ENCODE results near the gene BBS12.

- TF ChIP-seq, protein P1, sequence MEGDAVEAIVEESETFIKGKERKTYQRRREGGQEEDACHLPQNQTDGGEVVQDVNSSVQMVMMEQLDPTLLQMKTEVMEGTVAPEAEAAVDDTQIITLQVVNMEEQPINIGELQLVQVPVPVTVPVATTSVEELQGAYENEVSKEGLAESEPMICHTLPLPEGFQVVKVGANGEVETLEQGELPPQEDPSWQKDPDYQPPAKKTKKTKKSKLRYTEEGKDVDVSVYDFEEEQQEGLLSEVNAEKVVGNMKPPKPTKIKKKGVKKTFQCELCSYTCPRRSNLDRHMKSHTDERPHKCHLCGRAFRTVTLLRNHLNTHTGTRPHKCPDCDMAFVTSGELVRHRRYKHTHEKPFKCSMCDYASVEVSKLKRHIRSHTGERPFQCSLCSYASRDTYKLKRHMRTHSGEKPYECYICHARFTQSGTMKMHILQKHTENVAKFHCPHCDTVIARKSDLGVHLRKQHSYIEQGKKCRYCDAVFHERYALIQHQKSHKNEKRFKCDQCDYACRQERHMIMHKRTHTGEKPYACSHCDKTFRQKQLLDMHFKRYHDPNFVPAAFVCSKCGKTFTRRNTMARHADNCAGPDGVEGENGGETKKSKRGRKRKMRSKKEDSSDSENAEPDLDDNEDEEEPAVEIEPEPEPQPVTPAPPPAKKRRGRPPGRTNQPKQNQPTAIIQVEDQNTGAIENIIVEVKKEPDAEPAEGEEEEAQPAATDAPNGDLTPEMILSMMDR (conservative IDR thresholded peaks at IDR 0.05; ENCODE audit: low read length), result no peak
- TF ChIP-seq EZH2phosphoT487 (IDR thresholded peaks at IDR 0.05; ENCODE audit: borderline replicate concordance), result no peak
These were observed 6.7 kb downstream of the BBS12 start for GRCh38 chr4:122739174-122739573.
